Smooth muscle cell (in vitro differentiated cells): ENCODE data around the gene ARFGEF3. TPM values are rescaled to one million over a fixed set of nuclear protein-coding genes. Genes with fewer than 3 reads are reported as not detected.

Experiments
- DNase-seq: peaks from one replicate; lab custom pipeline; 2025; ENCODE audit not compliant: unreplicated experiment; lab: John Stamatoyannopoulos, UW
- H2AFZ ChIP-seq: fragments of 200-600 bp; sonication (generic); 2 replicates; pipeline ENCODE4 v1.6.0; 2016; ENCODE audit warnings: antibody characterized with exemption, low read depth, mild to moderate bottlenecking
- H3F3A ChIP-seq: fragments of 200-600 bp; sonication (generic); 2 replicates; pipeline ENCODE4 v1.6.0; 2017; ENCODE audit warnings: antibody characterized with exemption, low read depth
- H3K27ac ChIP-seq: fragments of 200-600 bp; sonication (generic); 2 replicates; pipeline ENCODE4 v1.5.1; 2016; ENCODE audit warnings: low read depth, mild to moderate bottlenecking
- H3K27me3 ChIP-seq: fragments of 200-600 bp; sonication (generic); 2 replicates; pipeline ENCODE4 v1.6.1; 2016; ENCODE audit warnings: low read depth, mild to moderate bottlenecking
- H3K36me3 ChIP-seq: fragments of 200-600 bp; sonication (generic); 2 replicates; pipeline ENCODE4 v1.5.1; 2016; ENCODE audit warnings: low read depth
- H3K4me1 ChIP-seq: fragments of 200-600 bp; sonication (generic); 2 replicates; pipeline ENCODE4 v1.5.1; 2016; ENCODE audit warnings: low read depth
- H3K4me2 ChIP-seq: fragments of 200-600 bp; sonication (generic); 2 replicates; pipeline ENCODE4 v1.6.0; 2016; ENCODE audit warnings: mild to moderate bottlenecking
- H3K4me3 ChIP-seq: fragments of 200-600 bp; sonication (generic); 2 replicates; pipeline ENCODE4 v1.5.1; 2016; ENCODE audit warnings: mild to moderate bottlenecking
- H3K79me2 ChIP-seq: fragments of 200-600 bp; sonication (generic); 2 replicates; pipeline ENCODE4 v1.6.0; 2016; ENCODE audit warnings: low read depth, mild to moderate bottlenecking
- H3K9ac ChIP-seq: fragments of 200-600 bp; sonication (generic); 2 replicates; pipeline ENCODE4 v1.6.0; 2016; ENCODE audit warnings: low read depth
- H3K9me3 ChIP-seq: fragments of 200-600 bp; sonication (generic); replicated peaks from 2 replicates; pipeline ENCODE4 v1.5.1; 2016; ENCODE audit warnings: low read depth
- H4K20me1 ChIP-seq: fragments of 200-600 bp; sonication (generic); 2 replicates; pipeline ENCODE4 v1.6.0; 2016; ENCODE audit warnings: low read depth
- CTCF ChIP-seq: fragments of 200-600 bp; sonication (generic); IDR thresholded peaks from 2 replicates; pipeline ENCODE4 v1.5.1; 2017; ENCODE audit warnings: borderline replicate concordance, mild to moderate bottlenecking, antibody characterized with exemption; ENCODE audit not compliant: insufficient read depth, poor library complexity, severe bottlenecking
- WGBS: methylation state at CpG from one replicate; pipeline ENCODE4 v1.1.7; 2016; ENCODE audit warnings: low lambda C conversion rate; 5-methylcytosine and 5-hydroxymethylcytosine counted together
- polyA plus RNA-seq: library from polyadenylated mRNA; unstranded; fragments of >200 nt; fragmentation: Nextera tagmentation; extraction: Ambion mirVana; gene quantifications from 2 replicates; pipeline ENCODE4 v1.2.1, GENCODE V29; 2016
- total RNA-seq: library from RNA; depleted of rRNA; stranded (reverse); fragments of >200 nt; gene quantifications from 2 replicates; pipeline ENCODE4 v1.2.3, GENCODE V29; 2014

Gene ARFGEF3
- total and polyA plus RNA-seq, 2 experiments from 2014 or later, result 0.06 to 2.2 TPM

GRCh38 chr6:138119976-138120375, 41.8 kb upstream of the ARFGEF3 start:
- H3K9ac ChIP-seq, result no peak overlapping the region
- H3K4me3 ChIP-seq, result no peak overlapping the region
- DNase-seq, result no peak
- no peaks in the 10 kb centered on the region for H4K20me1 ChIP-seq
- no peak overlapping the region for H2AFZ ChIP-seq
- H3F3A ChIP-seq, result no peaks in the 10 kb centered on the region
- H3K4me1 ChIP-seq, result no peaks in the 10 kb centered on the region
- peaks cover 2% of the 10 kb centered on the region for H3K27me3 ChIP-seq
- no peaks in the 10 kb centered on the region for H3K36me3 ChIP-seq
- H3K4me2 ChIP-seq, result no peak overlapping the region
- no peaks in the 10 kb centered on the region for H3K9me3 ChIP-seq
- TF ChIP-seq CTCF, result no peak
- no peaks in the 10 kb centered on the region for H3K79me2 ChIP-seq
- H3K27ac ChIP-seq, result no peak overlapping the region

- 79% methylated on average over 4 of the region's 4 CpGs for WGBS
These were observed 37.6 kb upstream of the ARFGEF3 start for GRCh38 chr6:138124096-138124495.

GRCh38 chr6:138128096-138128495, 33.6 kb upstream of the ARFGEF3 start:
- WGBS, result 77% methylated on average over 3 of the region's 3 CpGs

More at GRCh38 chr6:138124096-138124495, 37.6 kb upstream of the ARFGEF3 start:
- no peaks in the 10 kb centered on the region for H3K27me3 ChIP-seq
- no peaks in the 10 kb centered on the region for H3K9me3 ChIP-seq
- no peaks in the 10 kb centered on the region for H3F3A ChIP-seq
- H3K4me2 ChIP-seq, result no peak overlapping the region
- no peak overlapping the region for H2AFZ ChIP-seq
- H3K36me3 ChIP-seq, result no peaks in the 10 kb centered on the region
- no peak for TF ChIP-seq CTCF
- DNase-seq, result no peak
- H3K4me3 ChIP-seq, result no peak overlapping the region
- no peaks in the 10 kb centered on the region for H3K79me2 ChIP-seq
- no peak overlapping the region for H3K9ac ChIP-seq
- no peak overlapping the region for H3K27ac ChIP-seq
- no peaks in the 10 kb centered on the region for H4K20me1 ChIP-seq
- no peaks in the 10 kb centered on the region for H3K4me1 ChIP-seq

More at GRCh38 chr6:138128096-138128495, 33.6 kb upstream of the ARFGEF3 start:
- TF ChIP-seq CTCF, result no peak
- H3K9me3 ChIP-seq, result no peaks in the 10 kb centered on the region
- H3K4me3 ChIP-seq, result no peak overlapping the region
- no peaks in the 10 kb centered on the region for H4K20me1 ChIP-seq
- H3K79me2 ChIP-seq, result no peaks in the 10 kb centered on the region
- no peak overlapping the region for H3K27ac ChIP-seq
- H3K9ac ChIP-seq, result no peak overlapping the region
- H3K4me1 ChIP-seq, result no peaks in the 10 kb centered on the region
- no peaks in the 10 kb centered on the region for H3K36me3 ChIP-seq
- H3K4me2 ChIP-seq, result no peak overlapping the region
- H3F3A ChIP-seq, result no peaks in the 10 kb centered on the region
- H2AFZ ChIP-seq, result no peak overlapping the region
- no peak for DNase-seq
- no peaks in the 10 kb centered on the region for H3K27me3 ChIP-seq
